ENCODE data around the gene PARG.
"Not testable (repeated sequence)": the region's sequence is repeated elsewhere in the genome, so short reads cannot be mapped to it uniquely, and the experiment has no call there.

Gene PARG

GRCh38 chr10:49941447-49942338, at the start of gene PARG, which contains the start of gene TIMM23B:
Gene PARG, minus strand, starts transcription at chr10:49942027. Its CDS starts 302 bp downstream, at chr10:49941725.
Gene TIMM23B, plus strand, starts transcription at chr10:49942053. Its CDS starts 142 bp downstream, at chr10:49942195.
- peak; percentile 38 for DNase-seq

- DNase-seq = not testable (repeated sequence)
Observed at GRCh38 chr10:49988376-49988775, 46.5 kb upstream of the PARG start, which contains the start of gene AGAP6. Gene AGAP6, plus strand, starts transcription at chr10:49988406. Its CDS starts 310 bp downstream, at chr10:49988716.

- not testable (repeated sequence) for DNase-seq
Observed at GRCh38 chr10:49987207-49987606, 45.4 kb upstream of the PARG start.

- DNase-seq = not testable (repeated sequence)
Observed at GRCh38 chr10:49977756-49978155, 35.9 kb upstream of the PARG start.

- DNase-seq = not testable (repeated sequence)
Observed at GRCh38 chr10:49972094-49972493, 30.3 kb upstream of the PARG start.

GRCh38 chr10:49971466-49971865, 29.6 kb upstream of the PARG start:
- not testable (repeated sequence) for DNase-seq

GRCh38 chr10:49970331-49970857, 28.6 kb upstream of the PARG start:
- DNase-seq = not testable (repeated sequence)

- DNase-seq = not testable (repeated sequence)
Observed at GRCh38 chr10:49953122-49953521, 11.3 kb upstream of the PARG start.

GRCh38 chr10:49952006-49952405, 10.2 kb upstream of the PARG start:
- not testable (repeated sequence) for DNase-seq

GRCh38 chr10:49948737-49949136, 6.9 kb upstream of the PARG start:
- not testable (repeated sequence) for DNase-seq

GRCh38 chr10:49948142-49948541, 6.3 kb upstream of the PARG start:
- DNase-seq = not testable (repeated sequence)

- not testable (repeated sequence) for DNase-seq
Observed at GRCh38 chr10:49943607-49944006, 1.8 kb upstream of the PARG start.

GRCh38 chr10:49942339-49942705, 495 bp upstream of the PARG start:
- not testable (repeated sequence) for DNase-seq

- not testable (repeated sequence) for DNase-seq
Observed at GRCh38 chr10:49931959-49932728, 9.7 kb downstream of the PARG start.

GRCh38 chr10:49931276-49931675, 10.6 kb downstream of the PARG start:
- DNase-seq = not testable (repeated sequence)

GRCh38 chr10:49923572-49923971, 18.3 kb downstream of the PARG start:
- not testable (repeated sequence) for DNase-seq

- not testable (repeated sequence) for DNase-seq
Observed at GRCh38 chr10:49922041-49922440, 19.8 kb downstream of the PARG start.

GRCh38 chr10:49917927-49918326, 23.9 kb downstream of the PARG start:
- not testable (repeated sequence) for DNase-seq

GRCh38 chr10:49916451-49916850, 25.4 kb downstream of the PARG start:
- DNase-seq = not testable (repeated sequence)

- not testable (repeated sequence) for DNase-seq
Observed at GRCh38 chr10:49910295-49910694, 31.5 kb downstream of the PARG start.

- DNase-seq = not testable (repeated sequence)
Observed at GRCh38 chr10:49908290-49909080, 33.3 kb downstream of the PARG start.

GRCh38 chr10:49903829-49904228, 38.0 kb downstream of the PARG start:
- DNase-seq = not testable (repeated sequence)
